K562 (cell line): ENCODE measurements around the gene MAP1S. TPM values are rescaled to one million over a fixed set of nuclear protein-coding genes. Genes with fewer than 3 reads are reported as not detected.

Experiments used
- ATAC-seq: fragments of 200-7000 bp; cut with Tn5 transposase; 3 replicates; pipeline ENCODE4 v1.9.1; 2020; ENCODE audit warnings: moderate library complexity
- BruUV-seq: library from RNA; stranded (reverse); fragments of 400-500 nt; replicated peaks from 2 replicates; lab custom pipeline; 2021; lab: Mats Ljungman, UMichigan
- CTCF ChIA-PET: fragments of 300-600 bp; formaldehyde crosslinking; extraction: SDS; loops from one replicate; lab custom pipeline; 2021; ENCODE audit warnings: low intra/inter-chr PET ratio; lab: Yijun Ruan, JAX
- POLR2A ChIA-PET: fragments of 300-600, 350-650 bp; sonication (Branson Sonifier 250); formaldehyde crosslinking; extraction: SDS; loops from one replicate; lab custom pipeline; 2021; ENCODE audit warnings: antibody characterized with exemption, inconsistent platforms; lab: Yijun Ruan, JAX
- DNase-seq, 4 experiments: peaks; one replicate each; pipeline versions ENCODE4 v3.0.0 to v3.0.0-alpha.2; 2011 to 2018; ENCODE audit warnings: low spot score in 3 of 4, mixed read lengths in 3 of 4; ENCODE audit errors: extremely low read depth in 1 of 4
- FAIRE-seq: peaks from 2 replicates; lab custom pipeline; 2011; peaks lifted over from hg19 to GRCh38; lab: Jason Lieb, UNC
- H2AFZ ChIP-seq: 2 replicates; pipeline ENCODE4 v1.6.0; 2011; ENCODE audit warnings: low read depth, low read length, control low read depth, inconsistent platforms
- H3K27ac ChIP-seq: fragments of 200-600 bp; 3 replicates; pipeline ENCODE4 v1.8.0; 2011; ENCODE audit warnings: low read depth, mild to moderate bottlenecking, control low read depth, inconsistent platforms, low read length, moderate library complexity, mixed read lengths; ENCODE audit errors: extremely low read depth
- H3K27me3 ChIP-seq, 2 experiments: fragments of 300-600 bp in 1 of 2; 2 replicates in 1 of 2; 3 replicates in 1 of 2; pipeline versions ENCODE4 v1.6.0 to v1.8.0; 2011; ENCODE audit warnings: inconsistent platforms in 2 of 2, low read length in 2 of 2, mild to moderate bottlenecking in 1 of 2, mixed read lengths in 1 of 2, moderate library complexity in 1 of 2; ENCODE audit not compliant: control insufficient read depth in 2 of 2, insufficient read depth in 2 of 2
- H3K36me3 ChIP-seq: fragments of 300-600 bp; 3 replicates; pipeline ENCODE4 v1.8.0; 2011; ENCODE audit warnings: mild to moderate bottlenecking, low read length, inconsistent platforms; ENCODE audit not compliant: control insufficient read depth, insufficient read depth
- H3K4me1 ChIP-seq, 2 experiments: fragments of 200-600 bp in 1 of 2; replicated peaks in 1 of 2; 2 replicates in 1 of 2; 3 replicates in 1 of 2; pipeline versions ENCODE4 v1.5.1 to v1.8.0; 2011; ENCODE audit warnings: inconsistent platforms in 2 of 2, low read length in 2 of 2, mild to moderate bottlenecking in 1 of 2, mixed read lengths in 1 of 2, moderate library complexity in 1 of 2; ENCODE audit not compliant: control insufficient read depth in 2 of 2, insufficient read depth in 2 of 2
- H3K4me2 ChIP-seq: 2 replicates; pipeline ENCODE4 v1.6.1; 2011; ENCODE audit warnings: low read length, control low read depth, inconsistent platforms, mixed read lengths; ENCODE audit not compliant: insufficient read depth
- H3K4me3 ChIP-seq: fragments of 200-600 bp; sonication (generic), shearing (Covaris generic); 2 replicates; pipeline ENCODE4 v1.5.1; 2016; ENCODE audit warnings: control low read depth, inconsistent platforms
- H3K79me2 ChIP-seq: fragments of 200-600 bp; 3 replicates; pipeline ENCODE4 v1.8.0; 2011; ENCODE audit warnings: low read length, inconsistent platforms; ENCODE audit not compliant: control insufficient read depth, insufficient read depth
- H3K9ac ChIP-seq, 2 experiments: 2 replicates each; pipeline versions ENCODE4 v1.6.0 to v1.6.1; 2011; ENCODE audit warnings: low read depth in 2 of 2, low read length in 2 of 2, control low read depth in 1 of 2, inconsistent platforms in 1 of 2, mild to moderate bottlenecking in 1 of 2, mixed read lengths in 1 of 2; ENCODE audit not compliant: insufficient read depth in 1 of 2
- H3K9me1 ChIP-seq: one replicate; pipeline ENCODE4 v1.6.0; 2011; ENCODE audit warnings: inconsistent platforms, mild to moderate bottlenecking, low read length, moderate library complexity; ENCODE audit not compliant: control insufficient read depth, insufficient read depth
- H3K9me3 ChIP-seq: replicated peaks from 2 replicates; pipeline ENCODE4 v1.5.1; 2011; ENCODE audit warnings: low read depth, low read length, inconsistent platforms; ENCODE audit not compliant: control insufficient read depth, insufficient read depth
- H4K20me1 ChIP-seq: replicated peaks from 2 replicates; pipeline ENCODE4 v1.6.1; 2011; ENCODE audit warnings: low read length, inconsistent platforms, mixed read lengths; ENCODE audit not compliant: control insufficient read depth, insufficient read depth
- ADNP ChIP-seq: fragments of 200-800 bp; sonication (Bioruptor generic); IDR thresholded peaks from 2 replicates; pipeline ENCODE4 v1.6.1; 2016; ENCODE audit warnings: missing genetic modification characterization, missing compliant biosample characterization
- CLOCK ChIP-seq: fragments of 250-450 bp; sonication (Bioruptor Pico); IDR thresholded peaks from 2 replicates; pipeline ENCODE4 v1.4.0; 2020; ENCODE audit warnings: mild to moderate bottlenecking, moderate library complexity, borderline replicate concordance
- EWSR1 ChIP-seq: fragments of 450-650 bp; IDR thresholded peaks from 2 replicates; pipeline ENCODE4 v1.6.1; 2018; ENCODE audit warnings: borderline replicate concordance, mild to moderate bottlenecking, low read depth, moderate library complexity; ENCODE audit not compliant: partially characterized antibody
- FOSL1 ChIP-seq: fragments of 200-800 bp; sonication (Bioruptor generic); conservative IDR thresholded peaks from 2 replicates; pipeline ENCODE4 v1.6.1; 2016; ENCODE audit warnings: missing genetic modification characterization, missing compliant biosample characterization
- FOXJ2 ChIP-seq: fragments of 200-800 bp; sonication (Bioruptor generic); IDR thresholded peaks from 2 replicates; pipeline ENCODE4 v1.6.1; 2016; ENCODE audit warnings: missing genetic modification characterization, missing compliant biosample characterization
- HDAC2 ChIP-seq: fragments of 450-650 bp; IDR thresholded peaks from 2 replicates; pipeline ENCODE4 v1.6.1; 2016; ENCODE audit warnings: mild to moderate bottlenecking
- HMGXB4 ChIP-seq: sonication (generic); formaldehyde crosslinking; IDR thresholded peaks from 2 replicates; pipeline ENCODE4 v1.8.1; 2023; ENCODE audit warnings: mild to moderate bottlenecking, missing genetic modification reagents
- KDM4B ChIP-seq, 2 experiments: fragments of 450-650 bp in 1 of 2; sonication (generic) in 1 of 2; IDR thresholded peaks; 2 replicates each; pipeline ENCODE4 v1.6.1; 2016 to 2017; ENCODE audit warnings: borderline replicate concordance in 2 of 2, antibody characterized with exemption in 1 of 2, low read depth in 1 of 2, mild to moderate bottlenecking in 1 of 2
- KLF6 ChIP-seq: fragments of 250-450 bp; sonication (Bioruptor Pico); IDR thresholded peaks from 2 replicates; pipeline ENCODE4 v1.4.0; 2020; ENCODE audit warnings: mild to moderate bottlenecking, moderate library complexity, borderline replicate concordance
- MAZ ChIP-seq, 2 experiments: fragments of 450-650 bp in 1 of 2; sonication (generic) in 1 of 2; formaldehyde crosslinking; IDR thresholded peaks in 1 of 2; conservative IDR thresholded peaks in 1 of 2; 2 replicates each; pipeline versions ENCODE4 v1.4.0 to v1.5.0; 2020; ENCODE audit warnings: mild to moderate bottlenecking in 1 of 2, missing genetic modification reagents in 1 of 2
- SMAD3 ChIP-seq: fragments of 450-650 bp; formaldehyde crosslinking; conservative IDR thresholded peaks from 2 replicates; pipeline ENCODE4 v1.4.0; 2020; ENCODE audit warnings: mild to moderate bottlenecking
- SREBF1 ChIP-seq: fragments of 150-350 bp; IDR thresholded peaks from 2 replicates; pipeline ENCODE4 v1.6.1; 2014; ENCODE audit warnings: antibody characterized with exemption, low read depth, low read length, borderline replicate concordance
- TRIM28 ChIP-seq: fragments of 450-650 bp; IDR thresholded peaks from 2 replicates; pipeline ENCODE4 v1.6.1; 2017
- XRCC3 ChIP-seq: fragments of 450-650 bp; IDR thresholded peaks from 2 replicates; pipeline ENCODE4 v1.6.1; 2017; ENCODE audit warnings: mild to moderate bottlenecking, moderate library complexity
- ZNF24 ChIP-seq: fragments of 450-650 bp; IDR thresholded peaks from 2 replicates; pipeline ENCODE4 v1.6.1; 2016
- ZNF589 ChIP-seq: fragments of 200-800 bp; sonication (Bioruptor generic); IDR thresholded peaks from 2 replicates; pipeline ENCODE4 v1.6.1; 2016; ENCODE audit warnings: low read depth, missing genetic modification characterization, missing compliant biosample characterization
- WGBS: fragments of 100-300 bp; shearing (Covaris generic); methylation state at CpG from one replicate; pipeline ENCODE4 v1.1.6; 2016; ENCODE audit warnings: low coverage, mixed read lengths; ENCODE audit not compliant: insufficient coverage; ENCODE audit errors: missing lambda C conversion rate; 5-methylcytosine and 5-hydroxymethylcytosine counted together
- in situ Hi-C: fragments of 300-500 bp; cut with MboI; formaldehyde crosslinking; loops from 4 replicates; pipeline ENCODE4 v1.15.0; 2018; ENCODE audit warnings: inconsistent platforms, mixed read lengths
- intact Hi-C: fragments of 100-400 bp; cut with micrococcal nuclease; formaldehyde crosslinking; loops from 2 replicates; pipeline ENCODE4 v1.14.2; 2022
- polyA plus RNA-seq, 8 experiments: library from polyadenylated mRNA; depleted of rRNA in 4 of 8; stranded (reverse) in 5 of 8; unstranded in 3 of 8; fragments of >200 nt; fragmentation: Nextera tagmentation in 2 of 8; fragmentation: Illumina TruSeq in 1 of 8; extraction: Ambion mirVana in 2 of 8; extraction: Trizol in 1 of 8; gene quantifications; 2 replicates each; pipeline versions ENCODE4 v1.2.1 to v1.2.3, GENCODE V29; 2011 to 2014; ENCODE audit warnings: inconsistent platforms in 1 of 8, missing spikeins in 1 of 8
- total RNA-seq, 7 experiments: library from RNA; depleted of rRNA in 6 of 7; stranded (reverse); fragments of >200 nt in 6 of 7; fragmentation: Illumina TruSeq in 2 of 7; extraction: Trizol in 2 of 7; gene quantifications; 2 replicates each; pipeline versions ENCODE4 v1.2.1 to v1.2.3, GENCODE V29; 2011 to 2021; ENCODE audit warnings: low replicate concordance in 1 of 7

The MAP1S gene
- total and polyA plus RNA-seq, 9 of the 15 experiments (the other 6 are each of a cell fraction or from before 2014, with no cell fraction given) = 2.0 to 81.0 (median 9.5) TPM

- no peak for TF ChIP-seq SMAD3 (CRISPR knock-in tag)
- 0 out of 2 replicates have a peak, but pooled peaks have one; percentile 39 for TF ChIP-seq ADNP
- no peak for TF ChIP-seq XRCC3
- 0 out of 2 replicates have a peak, but pooled peaks have one; percentile 47 for TF ChIP-seq HDAC2
- TF ChIP-seq, all 486 proteins: peak for 7
These were observed 22.2 kb downstream of the MAP1S start (continued) for GRCh38 chr19:17741456-17741855.

GRCh38 chr19:17743874-17744580 is 24.7 kb downstream of the MAP1S start:
- peak in 1 of 4 experiments; percentile 57 for DNase-seq
- peak overlapping the region; percentile 29 for H3K4me2 ChIP-seq
- intact Hi-C loops = no loop called here
- ATAC-seq = no peak
- peak overlapping the region; percentile 63; the same call in 2 of the 3 replicates for H3K27ac ChIP-seq
- H3K9me1 ChIP-seq = no peaks in the 10 kb centered on the region
- no peak overlapping the region for H3K4me3 ChIP-seq
- H4K20me1 ChIP-seq = no peaks in the 10 kb centered on the region
- H3K27me3 ChIP-seq = no peaks in the 10 kb centered on the region
- peaks cover 11% of the 10 kb centered on the region for H3K79me2 ChIP-seq
- 30% methylated on average over 6 of the region's 6 CpGs for WGBS
- H3K9ac ChIP-seq = peak overlapping the region in 1 of 2 experiments; percentile 65; a peak in 1 of 4 replicates
- no peaks in the 10 kb centered on the region for H3K36me3 ChIP-seq
- ChIA-PET POLR2A (interaction anchor here (0.8 to 1.0 kb wide), 2 partner anchors 9 to 13 kb away, joined by 3 read pairs; no protein-coding TSS in a partner anchor), CTCF (no interaction called here)
- H3K4me1 ChIP-seq = peaks cover 26 to 37% of the 10 kb centered on the region in 2 experiments
- H3K9me3 ChIP-seq = no peaks in the 10 kb centered on the region
- H2AFZ ChIP-seq = peak overlapping the region; percentile 46
- FAIRE-seq = peak; percentile 37
- BruUV-seq = no TSS peak
- in situ Hi-C loops = no loop called here
- TF ChIP-seq EWSR1 = no peak
- TF ChIP-seq FOSL1 (tag) = peak; percentile 82
- TF ChIP-seq ZNF24 = no peak
- TF ChIP-seq TRIM28 = no peak
- TF ChIP-seq HMGXB4 (CRISPR knock-in tag) = no peak
- no peak for TF ChIP-seq SREBF1
- TF ChIP-seq KDM4B (IDR thresholded peaks at IDR 0.05; ENCODE audit: borderline replicate concordance in 2 of 2, low read depth in 1 of 2) = no peak
- TF ChIP-seq FOXJ2 = peak; percentile 47; the same call in 1 of the 2 replicates
- no peak for TF ChIP-seq KLF6 (CRISPR knock-in tag)
- TF ChIP-seq MAZ (CRISPR knock-in tag; conservative IDR thresholded peaks at IDR 0.05 in 1 of 2, IDR thresholded peaks at IDR 0.05 in 1 of 2) = no peak
- no peak for TF ChIP-seq CLOCK (CRISPR knock-in tag)
- TF ChIP-seq ZNF589 (CRISPR knock-in tag) = no peak
